Transverse colon (tissue), 4 donors: Measurements from ENCODE around the gene GRIK4. TPM values are rescaled to one million over a fixed set of nuclear protein-coding genes. Genes with fewer than 3 reads are reported as not detected.

ENCODE experiments used
- DNase-seq: peaks from one replicate; pipeline ENCODE4 v3.0.0-alpha.2; 2019
- H3K27ac ChIP-seq, 4 donors: fragments of 200-600 bp; sonication (generic); 2 replicates each; pipeline ENCODE4 v1.5.1; 2016 to 2018; ENCODE audit warnings: inconsistent platforms in 4 of 4
- H3K27me3 ChIP-seq: fragments of 200-600 bp; sonication (generic); 2 replicates; pipeline ENCODE4 v1.5.1; 2017; ENCODE audit warnings: inconsistent platforms
- H3K36me3 ChIP-seq, 4 donors: fragments of 200-600 bp; sonication (generic); 2 replicates each; pipeline ENCODE4 v1.5.1; 2017 to 2019; ENCODE audit warnings: inconsistent platforms in 4 of 4
- H3K4me1 ChIP-seq, 4 donors: fragments of 200-600 bp; sonication (generic); 2 replicates each; pipeline ENCODE4 v1.5.1; 2017 to 2020; ENCODE audit warnings: inconsistent platforms in 4 of 4
- H3K4me3 ChIP-seq, 4 donors: fragments of 200-600 bp; sonication (generic); 1 replicate in 1 of 4; 2 replicates in 3 of 4; pipeline versions ENCODE4 v1.5.1 to v1.6.1; 2017 to 2019; ENCODE audit warnings: inconsistent platforms in 4 of 4
- H3K9me3 ChIP-seq, 2 donors: fragments of 200-600 bp; sonication (generic); 2 replicates each; pipeline ENCODE4 v1.5.1; 2017 to 2019; ENCODE audit warnings: inconsistent platforms in 2 of 2
- EP300 ChIP-seq: sonication (generic); formaldehyde crosslinking; IDR thresholded peaks from one replicate; pipeline ENCODE4 v1.6.1; 2017; ENCODE audit warnings: antibody characterized with exemption, low read depth
- POLR2A ChIP-seq: fragments of 450-650 bp; IDR thresholded peaks from one replicate; pipeline ENCODE4 v1.6.1; 2016; ENCODE audit warnings: antibody characterized with exemption, mild to moderate bottlenecking, moderate library complexity
- POLR2AphosphoS5 ChIP-seq, 3 donors: sonication (generic); formaldehyde crosslinking; IDR thresholded peaks; one replicate each; pipeline ENCODE4 v1.6.1; 2016; ENCODE audit warnings: antibody characterized with exemption in 3 of 3
- WGBS, 2 donors: methylation state at CpG; one replicate each; pipeline ENCODE4 v1.1.5; 2018; ENCODE audit warnings: low coverage in 1 of 2; 5-methylcytosine and 5-hydroxymethylcytosine counted together
- in situ Hi-C, 4 donors: fragments of 200-750 bp; cut with MboI; loops; one replicate each; pipeline versions ENCODE4 v1.15.0 to v1.15.1; 2017; ENCODE audit warnings: low sequenced_read_pairs in 3 of 4, low pct_ligation_motif_present in 1 of 4, low pct_unique_long_range_greater_than_20kb in 1 of 4
- intact Hi-C: fragments of 100-400 bp; cut with DNase I; formaldehyde crosslinking; loops from one replicate; pipeline ENCODE4 v1.15.1; 2023; ENCODE audit warnings: low total_unique reads
- total RNA-seq, 4 donors: library from RNA; depleted of rRNA; stranded (reverse); fragments of >200 nt; gene quantifications; one replicate each; pipeline ENCODE4 v1.1.0, GENCODE V29; 2016
- TF ChIP-seq, protein P1 (sequence below), 5 experiments: fragments of 200-600 bp in 3 of 5; fragments of 450-650 bp in 2 of 5; sonication (generic) in 3 of 5; IDR thresholded peaks; 1 replicate in 2 of 5; 2 replicates in 3 of 5; pipeline ENCODE4 v1.5.1; 2016 to 2017; ENCODE audit warnings: antibody characterized with exemption in 5 of 5, inconsistent platforms in 3 of 5, mild to moderate bottlenecking in 2 of 5, moderate library complexity in 1 of 5

GRIK4 gene
- total RNA-seq, 4 donors from 2014 or later: 2.6 TPM; not detected in 3

- in situ Hi-C loops (no loop called here), intact Hi-C loops (no loop called here)
These were observed 19.1 kb upstream of the GRIK4 start for GRCh38 chr11:120492486-120492885.

GRCh38 chr11:120494595-120494994, 17.0 kb upstream of the GRIK4 start:
- no peak for DNase-seq
- Histone ChIP-seq H3K27ac (no peak overlapping the region), H3K36me3 (no peaks in the 10 kb centered on the region), H3K27me3 (peaks cover 6% of the 10 kb centered on the region), H3K9me3 (no peaks in the 10 kb centered on the region), H3K4me3 (no peak overlapping the region), H3K4me1 (no peaks in the 10 kb centered on the region)
- intact Hi-C loops (no loop called here), in situ Hi-C loops (no loop called here)
- TF ChIP-seq, protein P1, sequence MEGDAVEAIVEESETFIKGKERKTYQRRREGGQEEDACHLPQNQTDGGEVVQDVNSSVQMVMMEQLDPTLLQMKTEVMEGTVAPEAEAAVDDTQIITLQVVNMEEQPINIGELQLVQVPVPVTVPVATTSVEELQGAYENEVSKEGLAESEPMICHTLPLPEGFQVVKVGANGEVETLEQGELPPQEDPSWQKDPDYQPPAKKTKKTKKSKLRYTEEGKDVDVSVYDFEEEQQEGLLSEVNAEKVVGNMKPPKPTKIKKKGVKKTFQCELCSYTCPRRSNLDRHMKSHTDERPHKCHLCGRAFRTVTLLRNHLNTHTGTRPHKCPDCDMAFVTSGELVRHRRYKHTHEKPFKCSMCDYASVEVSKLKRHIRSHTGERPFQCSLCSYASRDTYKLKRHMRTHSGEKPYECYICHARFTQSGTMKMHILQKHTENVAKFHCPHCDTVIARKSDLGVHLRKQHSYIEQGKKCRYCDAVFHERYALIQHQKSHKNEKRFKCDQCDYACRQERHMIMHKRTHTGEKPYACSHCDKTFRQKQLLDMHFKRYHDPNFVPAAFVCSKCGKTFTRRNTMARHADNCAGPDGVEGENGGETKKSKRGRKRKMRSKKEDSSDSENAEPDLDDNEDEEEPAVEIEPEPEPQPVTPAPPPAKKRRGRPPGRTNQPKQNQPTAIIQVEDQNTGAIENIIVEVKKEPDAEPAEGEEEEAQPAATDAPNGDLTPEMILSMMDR (IDR thresholded peaks at IDR 0.05): no peak
- TF ChIP-seq POLR2AphosphoS5 (IDR thresholded peaks at IDR 0.05): no peak
- WGBS, 2 donors: 67 to 71% methylated on average over 2 of the region's 2 CpGs

More at GRCh38 chr11:120492486-120492885, 19.1 kb upstream of the GRIK4 start:
- peaks cover 0 to 6% (median 0%) of the 10 kb centered on the region in 4 donors for H3K36me3 ChIP-seq
- TF ChIP-seq POLR2A (no peak), EP300 (no peak), POLR2AphosphoS5 (IDR thresholded peaks at IDR 0.05) (no peak)
- TF ChIP-seq, protein P1 (IDR thresholded peaks at IDR 0.05): no peak
- H3K27ac ChIP-seq: no peak overlapping the region
- no peak for DNase-seq
- no peak overlapping the region for H3K4me3 ChIP-seq
- H3K9me3 ChIP-seq: no peaks in the 10 kb centered on the region
- WGBS, 2 donors: 55 to 67% methylated on average over 3 of the region's 3 CpGs
- no peaks in the 10 kb centered on the region for H3K4me1 ChIP-seq
- no peaks in the 10 kb centered on the region for H3K27me3 ChIP-seq

GRCh38 chr11:120499088-120499487, 12.5 kb upstream of the GRIK4 start:
- Histone ChIP-seq H3K36me3 (no peaks in the 10 kb centered on the region), H3K27ac (no peak overlapping the region), H3K4me3 (no peak overlapping the region), H3K4me1 (no peaks in the 10 kb centered on the region), H3K9me3 (no peaks in the 10 kb centered on the region), H3K27me3 (peaks cover 49% of the 10 kb centered on the region)
- no peak for DNase-seq
- in situ Hi-C loops: no loop called here
- TF ChIP-seq EP300: no peak
- TF ChIP-seq, protein P1 (IDR thresholded peaks at IDR 0.05): no peak
- no peak for TF ChIP-seq POLR2AphosphoS5 (IDR thresholded peaks at IDR 0.05)
- TF ChIP-seq POLR2A: no peak
- 88% methylated on average over 8 of the region's 8 CpGs for WGBS, 2 donors
- intact Hi-C loops: no loop called here

- no peaks in the 10 kb centered on the region for H3K36me3 ChIP-seq
- intact Hi-C loops (no loop called here), in situ Hi-C loops (loop anchor here in 3 of 4 donors (25.0 kb wide), 5 partner anchors 187 to 687 kb away; partner anchors contain the start of gene TECTA (in 1 of the 3))
- no peaks in the 10 kb centered on the region for H3K4me1 ChIP-seq
- peaks cover 54% of the 10 kb centered on the region for H3K27me3 ChIP-seq
- no peak overlapping the region for H3K4me3 ChIP-seq
- DNase-seq: no peak
- H3K9me3 ChIP-seq: no peaks in the 10 kb centered on the region
- no peak overlapping the region for H3K27ac ChIP-seq
- TF ChIP-seq EP300 (no peak), POLR2A (no peak), POLR2AphosphoS5 (IDR thresholded peaks at IDR 0.05) (no peak)
- TF ChIP-seq, protein P1 (IDR thresholded peaks at IDR 0.05): no peak
- 76 to 100% methylated on average over 1 to 5 of the region's 5 CpGs for WGBS, 2 donors
These were observed 11.7 kb upstream of the GRIK4 start for GRCh38 chr11:120499859-120500258.
